Spleen (tissue), 11 donors: ENCODE results near the gene CNN1. TPM values are rescaled to one million over a fixed set of nuclear protein-coding genes. Genes with fewer than 3 reads are reported as not detected.

ENCODE experiments used
- DNase-seq: peaks from one replicate; pipeline ENCODE4 v3.0.0-alpha.2; 2020
- H3K27ac ChIP-seq, 8 donors: fragments of 200-600 bp; sonication (generic) in 7 of 8; 1 replicate in 4 of 8; 2 replicates in 4 of 8; pipeline versions ENCODE4 v1.5.0 to v1.8.0; 2016 to 2021; ENCODE audit warnings: inconsistent platforms in 4 of 8, mild to moderate bottlenecking in 4 of 8, moderate library complexity in 1 of 8
- H3K27me3 ChIP-seq, 7 donors: fragments of 200-600 bp; sonication (generic) in 6 of 7; replicated peaks in 1 of 7; 1 replicate in 4 of 7; 2 replicates in 3 of 7; pipeline versions ENCODE4 v1.5.0 to v1.8.0; 2016 to 2021; ENCODE audit warnings: inconsistent platforms in 3 of 7, mild to moderate bottlenecking in 1 of 7
- H3K36me3 ChIP-seq, 6 donors: fragments of 200-600 bp; sonication (generic) in 5 of 6; 1 replicate in 4 of 6; 2 replicates in 2 of 6; pipeline versions ENCODE4 v1.5.0 to v1.8.0; 2016 to 2021; ENCODE audit warnings: inconsistent platforms in 2 of 6
- H3K4me1 ChIP-seq, 6 donors: fragments of 200-600 bp; sonication (generic) in 5 of 6; 1 replicate in 3 of 6; 2 replicates in 3 of 6; pipeline versions ENCODE4 v1.5.0 to v1.8.0; 2016 to 2021; ENCODE audit warnings: inconsistent platforms in 3 of 6
- H3K4me3 ChIP-seq, 8 donors: fragments of 200-600 bp; sonication (generic) in 7 of 8; 1 replicate in 4 of 8; 2 replicates in 4 of 8; pipeline versions ENCODE4 v1.5.0 to v1.8.0; 2016 to 2021; ENCODE audit warnings: inconsistent platforms in 4 of 8, mild to moderate bottlenecking in 4 of 8, moderate library complexity in 2 of 8
- H3K9me3 ChIP-seq, 8 donors: fragments of 200-600 bp; sonication (generic) in 7 of 8; 1 replicate in 4 of 8; 2 replicates in 4 of 8; pipeline versions ENCODE4 v1.5.0 to v1.8.0; 2016 to 2021; ENCODE audit warnings: inconsistent platforms in 4 of 8
- CTCF ChIP-seq, 11 experiments: fragments of 200-600 bp in 7 of 11; fragments of 450-650 bp in 4 of 11; sonication (generic) in 4 of 11; IDR thresholded peaks in 8 of 11; conservative IDR thresholded peaks in 3 of 11; 1 replicate in 7 of 11; 2 replicates in 4 of 11; pipeline versions ENCODE4 v1.4.0 to v1.8.0; 2016 to 2021; ENCODE audit warnings: antibody characterized with exemption in 11 of 11, inconsistent platforms in 4 of 11, mild to moderate bottlenecking in 1 of 11
- POLR2A ChIP-seq, 3 donors: fragments of 450-650 bp; IDR thresholded peaks; one replicate each; pipeline ENCODE4 v1.5.1; 2017; ENCODE audit warnings: antibody characterized with exemption in 3 of 3, mild to moderate bottlenecking in 1 of 3
- POLR2AphosphoS5 ChIP-seq, 3 donors: sonication (generic); formaldehyde crosslinking; IDR thresholded peaks; one replicate each; pipeline ENCODE4 v1.5.1; 2017; ENCODE audit warnings: antibody characterized with exemption in 3 of 3
- WGBS, 5 donors: extraction: QIAGEN DNeasy Blood & Tissue Kit in 3 of 5; methylation state at CpG; one replicate each; pipeline versions ENCODE4 v1.1.5 to v1.1.7; 2013 to 2018; 5-methylcytosine and 5-hydroxymethylcytosine counted together
- intact Hi-C: fragments of 100-400 bp; cut with DNase I; formaldehyde crosslinking; loops from one replicate; pipeline ENCODE4 v1.15.0; 2023; ENCODE audit warnings: low total_unique reads
- polyA plus RNA-seq, 3 donors: library from polyadenylated mRNA; stranded (reverse); fragments of 200-250 nt; gene quantifications; one replicate each; pipeline ENCODE4 v1.2.1, GENCODE V29; 2013
- total RNA-seq, 7 donors: library from RNA; depleted of rRNA in 3 of 7; stranded (reverse); fragments of >200 nt in 3 of 7; fragmentation: NEBNext Ultra II Directional in 4 of 7; extraction: Animal tissue kit (Norgen Biotek cat#: 25700) in 4 of 7; gene quantifications; one replicate each; pipeline versions ENCODE4 v1.1.0 to v1.2.1, GENCODE V29; 2016 to 2021
- donor health status: healthy with polysubstance abuse.
- donor health status: DM: no; HTN: no; CAD: no; lungs with moderate emphysema.
- donor health status: DM: no; HTN: no; CAD: no.
- donor health status: Bipolar disorder and iron deficiency.
- donor health status: healthy.
- donor health status: DM: no; HTN: no; CAD: no.
- donor health status: DM: yes; HTN: yes; CAD: no.

Gene CNN1
- total and polyA plus RNA-seq, 10 donors: 1.5 to 13.0 (median 8.2) TPM

- intact Hi-C loops: no loop called here
- Histone ChIP-seq H3K4me3 (peak overlapping the region in 2 of 8 donors; percentile 4 to 7), H3K27me3 (peaks cover 0 to 11% (median 0%) of the 10 kb centered on the region in 7 donors), H3K27ac (peak overlapping the region; percentile 61 to 88 (median 83)), H3K36me3 (peaks cover 0 to 7% (median 0%) of the 10 kb centered on the region in 6 donors), H3K4me1 (peaks cover 35 to 95% (median 74%) of the 10 kb centered on the region in 6 donors), H3K9me3 (no peaks in the 10 kb centered on the region)
- TF ChIP-seq CTCF (IDR thresholded peaks at IDR 0.05 in 8 of 11, conservative IDR thresholded peaks at IDR 0.05 in 3 of 11) (no peak), POLR2A (IDR thresholded peaks at IDR 0.05) (no peak), POLR2AphosphoS5 (IDR thresholded peaks at IDR 0.05) (peak in 1 of 3 donors; percentile 44)
- DNase-seq: peak; percentile 89
- WGBS, 5 donors: 8 to 48% (median 22%) methylated on average over 3 of the region's 3 CpGs
Observed at GRCh38 chr19:11581740-11582139, 43.1 kb downstream of the CNN1 start.

- Histone ChIP-seq H3K4me3 (no peak overlapping the region), H3K9me3 (no peaks in the 10 kb centered on the region), H3K36me3 (no peaks in the 10 kb centered on the region), H3K27ac (peak overlapping the region in 5 of 8 donors; percentile 6 to 45 (median 24)), H3K4me1 (peaks cover 11 to 60% (median 37%) of the 10 kb centered on the region in 6 donors), H3K27me3 (no peaks in the 10 kb centered on the region)
- DNase-seq: no peak
- 23 to 39% (median 31%) methylated on average over 5 to 6 of the region's 6 CpGs for WGBS, 5 donors
- intact Hi-C loops: loop anchor here (5.0 kb wide), 1 partner anchor 344 kb away; no protein-coding TSS in a partner anchor
- TF ChIP-seq POLR2A (IDR thresholded peaks at IDR 0.05) (no peak), POLR2AphosphoS5 (IDR thresholded peaks at IDR 0.05) (peak in 2 of 3 donors; percentile 23 to 48)
Observed at GRCh38 chr19:11586331-11586730, 47.7 kb downstream of the CNN1 start.

- no peaks in the 10 kb centered on the region for H3K36me3 ChIP-seq
- intact Hi-C loops: loop anchor here (5.0 kb wide), 1 partner anchor 345 kb away; no protein-coding TSS in a partner anchor
- H3K27ac ChIP-seq: peak overlapping the region in 5 of 8 donors; percentile 6 to 45 (median 24)
- DNase-seq: peak; percentile 91
- TF ChIP-seq CTCF (IDR thresholded peaks at IDR 0.05 in 8 of 11, conservative IDR thresholded peaks at IDR 0.05 in 3 of 11): peak; percentile 85 to 96 (median 93)
- TF ChIP-seq POLR2AphosphoS5 (IDR thresholded peaks at IDR 0.05): no peak
- 1 to 11% (median 6%) methylated on average over 7 of the region's 7 CpGs for WGBS, 5 donors
- H3K4me1 ChIP-seq: peaks cover 4 to 49% (median 26%) of the 10 kb centered on the region in 6 donors
- H3K27me3 ChIP-seq: no peaks in the 10 kb centered on the region
- no peaks in the 10 kb centered on the region for H3K9me3 ChIP-seq
- no peak overlapping the region for H3K4me3 ChIP-seq
Observed at GRCh38 chr19:11587302-11587974, 48.8 kb downstream of the CNN1 start.

- WGBS, 5 donors: 76 to 87% (median 81%) methylated on average over 13 of the region's 13 CpGs
- Histone ChIP-seq H3K4me1 (peaks cover 4 to 42% (median 19%) of the 10 kb centered on the region in 6 donors), H3K36me3 (no peaks in the 10 kb centered on the region), H3K9me3 (no peaks in the 10 kb centered on the region), H3K27ac (no peak overlapping the region), H3K4me3 (no peak overlapping the region), H3K27me3 (no peaks in the 10 kb centered on the region)
- intact Hi-C loops: loop anchor here (5.0 kb wide), 1 partner anchor 346 kb away; no protein-coding TSS in a partner anchor
- peak in 6 of 11 experiments; percentile 3 to 58 (median 46) for TF ChIP-seq CTCF (IDR thresholded peaks at IDR 0.05 in 8 of 11, conservative IDR thresholded peaks at IDR 0.05 in 3 of 11)
- TF ChIP-seq POLR2A (IDR thresholded peaks at IDR 0.05): no peak
- DNase-seq: no peak
Observed at GRCh38 chr19:11587975-11588631, 49.5 kb downstream of the CNN1 start.
